ENCODE measurements around the gene FARS2. TPM values are rescaled to one million over a fixed set of nuclear protein-coding genes. Genes with fewer than 3 reads are reported as not detected.

The FARS2 gene
- polyA plus RNA-seq, 1 of the 3 experiments (the other 2 are of a cell fraction) = 12.5 TPM

DNA sequence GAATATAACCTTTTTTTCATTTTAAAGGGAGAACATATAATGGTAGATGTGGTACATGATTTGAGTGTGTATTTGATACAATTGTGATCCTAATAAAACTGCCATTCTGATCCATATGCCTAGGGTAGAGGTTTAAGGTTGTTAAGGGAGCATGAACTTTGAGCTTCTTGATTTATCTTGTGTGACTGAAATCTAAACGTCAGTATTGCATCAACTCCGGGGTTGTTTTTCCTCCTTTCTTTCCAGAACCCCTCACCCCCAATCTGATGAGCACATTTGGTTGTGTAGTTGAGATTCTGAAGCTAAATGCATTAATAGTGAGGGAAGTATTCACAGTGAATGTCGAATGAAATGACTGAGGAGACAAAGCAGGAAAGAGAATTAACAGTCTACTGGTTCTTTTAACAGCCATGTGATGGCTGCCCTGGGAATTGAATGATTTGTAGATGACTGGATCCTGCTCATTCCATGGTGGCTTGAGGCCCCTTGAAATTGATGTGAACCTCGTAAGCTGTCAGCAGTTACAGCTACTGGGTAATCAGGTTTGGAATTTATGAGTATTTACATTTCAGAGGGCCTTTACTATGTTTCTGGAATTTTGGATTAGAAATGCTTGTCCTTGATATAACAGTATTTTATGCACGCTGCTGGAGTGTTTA, 44.8 kb downstream of the FARS2 start:
- no peaks in the 10 kb centered on the region for H3K9me2 ChIP-seq
- DNase-seq = no peak
- WGBS (ENCODE audit: low lambda C conversion rate) = 70% methylated on average over 5 of the region's 5 CpGs
- H3K4me3 ChIP-seq (ENCODE audit: low read depth in 2 of 2, low read length in 1 of 2) = no peak overlapping the region
- POLR2A ChIA-PET = no interaction called here
- H3K79me2 ChIP-seq (ENCODE audit: insufficient read depth) = peaks cover 1% of the 10 kb centered on the region
- H3F3A ChIP-seq (replicated peaks; ENCODE audit: insufficient read depth) = no peaks in the 10 kb centered on the region
- H3K4me2 ChIP-seq = no peak overlapping the region
- H3K9ac ChIP-seq = no peak overlapping the region
- H3K36me3 ChIP-seq (replicated peaks in 1 of 2; ENCODE audit: control insufficient read depth in 1 of 2, insufficient read depth in 2 of 2, low read length in 1 of 2) = no peaks in the 10 kb centered on the region
- H4K20me1 ChIP-seq (ENCODE audit: insufficient read depth) = peaks cover 2% of the 10 kb centered on the region
- no peaks in the 10 kb centered on the region for H3K9me3 ChIP-seq
- no peaks in the 10 kb centered on the region for H3K27me3 ChIP-seq (ENCODE audit: insufficient read depth)
- TF ChIP-seq FOSL2 (IDR thresholded peaks at IDR 0.05; ENCODE audit: borderline replicate concordance, low read depth) = no peak
- no peak for TF ChIP-seq TEAD4 (IDR thresholded peaks at IDR 0.05; ENCODE audit: borderline replicate concordance, insufficient read depth)
- TF ChIP-seq YY1 (IDR thresholded peaks at IDR 0.05; ENCODE audit: low read depth) = no peak
- TF ChIP-seq ELF1 (IDR thresholded peaks at IDR 0.05) = no peak
- H3K27ac ChIP-seq (ENCODE audit: low read depth in 2 of 2, low read length in 1 of 2) = no peak overlapping the region
- H2AFZ ChIP-seq (ENCODE audit: low read depth) = no peak overlapping the region
- H3K4me1 ChIP-seq (ENCODE audit: control insufficient read depth in 1 of 2, insufficient read depth in 2 of 2, low read depth in 1 of 2, low read length in 1 of 2) = peaks cover 0 to 4% of the 10 kb centered on the region in 2 experiments; a peak in 1 of 4 replicates
- CTCF ChIA-PET = no interaction called here

GRCh38 chr6:5307058-5307457, 45.7 kb downstream of the FARS2 start:
- POLR2A ChIA-PET = no interaction called here
- H3K9me3 ChIP-seq = no peaks in the 10 kb centered on the region

GRCh38 chr6:5308066-5308465, 46.8 kb downstream of the FARS2 start:
- no peak overlapping the region for H2AFZ ChIP-seq (ENCODE audit: low read depth)
- H3K9ac ChIP-seq = no peak overlapping the region
- no peak overlapping the region for H3K4me2 ChIP-seq
- H3K27ac ChIP-seq (ENCODE audit: low read depth in 2 of 2, low read length in 1 of 2) = no peak overlapping the region
- DNase-seq = no peak
- no peaks in the 10 kb centered on the region; the same call in 1 of the 2 replicates for H3K79me2 ChIP-seq (ENCODE audit: insufficient read depth)
- H3K4me3 ChIP-seq (ENCODE audit: low read depth in 2 of 2, low read length in 1 of 2) = no peak overlapping the region
- no peaks in the 10 kb centered on the region for H3F3A ChIP-seq (replicated peaks; ENCODE audit: insufficient read depth)
- 89% methylated on average over 4 of the region's 4 CpGs for WGBS (ENCODE audit: low lambda C conversion rate)
- TF ChIP-seq EZH2phosphoT487 (IDR thresholded peaks at IDR 0.05; ENCODE audit: borderline replicate concordance, low read depth) = no peak
- TF ChIP-seq, protein P1, sequence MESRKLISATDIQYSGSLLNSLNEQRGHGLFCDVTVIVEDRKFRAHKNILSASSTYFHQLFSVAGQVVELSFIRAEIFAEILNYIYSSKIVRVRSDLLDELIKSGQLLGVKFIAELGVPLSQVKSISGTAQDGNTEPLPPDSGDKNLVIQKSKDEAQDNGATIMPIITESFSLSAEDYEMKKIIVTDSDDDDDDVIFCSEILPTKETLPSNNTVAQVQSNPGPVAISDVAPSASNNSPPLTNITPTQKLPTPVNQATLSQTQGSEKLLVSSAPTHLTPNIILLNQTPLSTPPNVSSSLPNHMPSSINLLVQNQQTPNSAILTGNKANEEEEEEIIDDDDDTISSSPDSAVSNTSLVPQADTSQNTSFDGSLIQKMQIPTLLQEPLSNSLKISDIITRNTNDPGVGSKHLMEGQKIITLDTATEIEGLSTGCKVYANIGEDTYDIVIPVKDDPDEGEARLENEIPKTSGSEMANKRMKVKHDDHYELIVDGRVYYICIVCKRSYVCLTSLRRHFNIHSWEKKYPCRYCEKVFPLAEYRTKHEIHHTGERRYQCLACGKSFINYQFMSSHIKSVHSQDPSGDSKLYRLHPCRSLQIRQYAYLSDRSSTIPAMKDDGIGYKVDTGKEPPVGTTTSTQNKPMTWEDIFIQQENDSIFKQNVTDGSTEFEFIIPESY (IDR thresholded peaks at IDR 0.05; ENCODE audit: borderline replicate concordance, low read depth) = no peak
- TF ChIP-seq NFIC (IDR thresholded peaks at IDR 0.05; ENCODE audit: borderline replicate concordance) = no peak
- TF ChIP-seq RAD21 (IDR thresholded peaks at IDR 0.05; ENCODE audit: low read length) = no peak
- TF ChIP-seq POLR2AphosphoS5 (IDR thresholded peaks at IDR 0.05; ENCODE audit: low read depth, low read length) = no peak
- TF ChIP-seq SIN3A (IDR thresholded peaks at IDR 0.05; ENCODE audit: borderline replicate concordance, low read depth, low read length) = no peak
- no peaks in the 10 kb centered on the region for H3K27me3 ChIP-seq (ENCODE audit: insufficient read depth)
- no peaks in the 10 kb centered on the region for H3K9me2 ChIP-seq
- no peaks in the 10 kb centered on the region for H3K36me3 ChIP-seq (replicated peaks in 1 of 2; ENCODE audit: control insufficient read depth in 1 of 2, insufficient read depth in 2 of 2, low read length in 1 of 2)
- H3K4me1 ChIP-seq (ENCODE audit: control insufficient read depth in 1 of 2, insufficient read depth in 2 of 2, low read depth in 1 of 2, low read length in 1 of 2) = no peaks in the 10 kb centered on the region
- no peaks in the 10 kb centered on the region; the same call in 1 of the 2 replicates for H4K20me1 ChIP-seq (ENCODE audit: insufficient read depth)
- H3K9me3 ChIP-seq = no peaks in the 10 kb centered on the region
- CTCF ChIA-PET = no interaction called here
- POLR2A ChIA-PET = no interaction called here

More at GRCh38 chr6:5307058-5307457, 45.7 kb downstream of the FARS2 start:
- no peaks in the 10 kb centered on the region for H3K27me3 ChIP-seq (ENCODE audit: insufficient read depth)
- H3F3A ChIP-seq (replicated peaks; ENCODE audit: insufficient read depth) = no peaks in the 10 kb centered on the region
- no peak overlapping the region for H3K27ac ChIP-seq (ENCODE audit: low read depth in 2 of 2, low read length in 1 of 2)
- no peaks in the 10 kb centered on the region for H3K36me3 ChIP-seq (replicated peaks in 1 of 2; ENCODE audit: control insufficient read depth in 1 of 2, insufficient read depth in 2 of 2, low read length in 1 of 2)
- DNase-seq = no peak
- no peaks in the 10 kb centered on the region; the same call in 1 of the 2 replicates for H3K79me2 ChIP-seq (ENCODE audit: insufficient read depth)
- H4K20me1 ChIP-seq (ENCODE audit: insufficient read depth) = no peaks in the 10 kb centered on the region; the same call in 1 of the 2 replicates
- H3K4me1 ChIP-seq (ENCODE audit: control insufficient read depth in 1 of 2, insufficient read depth in 2 of 2, low read depth in 1 of 2, low read length in 1 of 2) = peaks cover 0 to 2% of the 10 kb centered on the region in 2 experiments; a peak in 1 of 4 replicates
- TF ChIP-seq POLR2AphosphoS5 (IDR thresholded peaks at IDR 0.05; ENCODE audit: low read depth, low read length) (no peak), FOXJ3 (CRISPR knock-in tag; IDR thresholded peaks at IDR 0.05) (no peak), GABPA (IDR thresholded peaks at IDR 0.05; ENCODE audit: low read depth) (no peak), TAF1 (IDR thresholded peaks at IDR 0.05; ENCODE audit: borderline replicate concordance, low read depth, low read length) (no peak)
- H3K9ac ChIP-seq = no peak overlapping the region
- no peak overlapping the region for H3K4me3 ChIP-seq (ENCODE audit: low read depth in 2 of 2, low read length in 1 of 2)
- CTCF ChIA-PET = no interaction called here
- no peaks in the 10 kb centered on the region for H3K9me2 ChIP-seq
- no peak overlapping the region for H3K4me2 ChIP-seq
- no peak overlapping the region for H2AFZ ChIP-seq (ENCODE audit: low read depth)
